ENCODE measurements around the gene HSPH1. TPM values are rescaled to one million over a fixed set of nuclear protein-coding genes. Genes with fewer than 3 reads are reported as not detected.

HSPH1 gene
- total RNA-seq, 1 experiment from 2014 or later, result 315 TPM

DNA sequence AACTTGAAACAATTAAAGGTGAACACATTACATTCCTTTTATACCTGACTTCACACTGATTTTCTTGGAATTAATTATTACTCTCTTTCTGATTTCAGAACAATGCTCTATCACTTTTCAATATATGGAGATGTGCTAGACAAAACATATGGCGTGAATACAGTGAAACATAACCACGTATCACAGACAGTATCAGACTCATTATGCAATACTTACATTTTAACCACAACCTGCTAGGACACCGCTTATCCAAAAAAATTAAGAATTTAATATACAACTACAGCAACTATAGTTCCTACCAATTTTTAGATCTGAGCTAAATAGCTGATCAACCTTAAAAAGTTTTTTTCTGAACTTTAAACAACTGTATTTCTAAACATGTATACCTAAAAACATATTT, 9.9 kb downstream of the HSPH1 start:
- no peak overlapping the region for H3K27ac ChIP-seq (ENCODE audit: low read depth, low read length, poor library complexity, severe bottlenecking)
- H3K4me1 ChIP-seq (ENCODE audit: insufficient read depth, low read length, poor library complexity, severe bottlenecking), result no peaks in the 10 kb centered on the region
- no peak for TF ChIP-seq EZH2 (IDR thresholded peaks at IDR 0.05; ENCODE audit: borderline replicate concordance, low read depth, low read length, poor library complexity, severe bottlenecking)
- TF ChIP-seq, protein P1, sequence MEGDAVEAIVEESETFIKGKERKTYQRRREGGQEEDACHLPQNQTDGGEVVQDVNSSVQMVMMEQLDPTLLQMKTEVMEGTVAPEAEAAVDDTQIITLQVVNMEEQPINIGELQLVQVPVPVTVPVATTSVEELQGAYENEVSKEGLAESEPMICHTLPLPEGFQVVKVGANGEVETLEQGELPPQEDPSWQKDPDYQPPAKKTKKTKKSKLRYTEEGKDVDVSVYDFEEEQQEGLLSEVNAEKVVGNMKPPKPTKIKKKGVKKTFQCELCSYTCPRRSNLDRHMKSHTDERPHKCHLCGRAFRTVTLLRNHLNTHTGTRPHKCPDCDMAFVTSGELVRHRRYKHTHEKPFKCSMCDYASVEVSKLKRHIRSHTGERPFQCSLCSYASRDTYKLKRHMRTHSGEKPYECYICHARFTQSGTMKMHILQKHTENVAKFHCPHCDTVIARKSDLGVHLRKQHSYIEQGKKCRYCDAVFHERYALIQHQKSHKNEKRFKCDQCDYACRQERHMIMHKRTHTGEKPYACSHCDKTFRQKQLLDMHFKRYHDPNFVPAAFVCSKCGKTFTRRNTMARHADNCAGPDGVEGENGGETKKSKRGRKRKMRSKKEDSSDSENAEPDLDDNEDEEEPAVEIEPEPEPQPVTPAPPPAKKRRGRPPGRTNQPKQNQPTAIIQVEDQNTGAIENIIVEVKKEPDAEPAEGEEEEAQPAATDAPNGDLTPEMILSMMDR (conservative IDR thresholded peaks at IDR 0.05; ENCODE audit: low read depth, low read length), result no peak
- no peak overlapping the region for H3K4me3 ChIP-seq (ENCODE audit: low read depth, low read length, poor library complexity, severe bottlenecking)
- H3K36me3 ChIP-seq (ENCODE audit: insufficient read depth, low read length, poor library complexity, severe bottlenecking), result peaks cover 95% of the 10 kb centered on the region
- BruUV-seq (replicated peaks), result no TSS peak
- intact Hi-C loops (cut with micrococcal nuclease; ENCODE audit: unreplicated experiment), result no loop called here
- no peaks in the 10 kb centered on the region for H3K27me3 ChIP-seq (replicated peaks; ENCODE audit: insufficient read depth, low read depth, low read length, poor library complexity)
- no peak for DNase-seq (ENCODE audit: low spot score)
- POLR2A ChIA-PET (ENCODE audit: low non-redundant PET), result no interaction called here
- CTCF ChIA-PET, result no interaction called here
- H3K9me3 ChIP-seq (ENCODE audit: low read depth, low read length, poor library complexity, severe bottlenecking), result no peaks in the 10 kb centered on the region

DNA sequence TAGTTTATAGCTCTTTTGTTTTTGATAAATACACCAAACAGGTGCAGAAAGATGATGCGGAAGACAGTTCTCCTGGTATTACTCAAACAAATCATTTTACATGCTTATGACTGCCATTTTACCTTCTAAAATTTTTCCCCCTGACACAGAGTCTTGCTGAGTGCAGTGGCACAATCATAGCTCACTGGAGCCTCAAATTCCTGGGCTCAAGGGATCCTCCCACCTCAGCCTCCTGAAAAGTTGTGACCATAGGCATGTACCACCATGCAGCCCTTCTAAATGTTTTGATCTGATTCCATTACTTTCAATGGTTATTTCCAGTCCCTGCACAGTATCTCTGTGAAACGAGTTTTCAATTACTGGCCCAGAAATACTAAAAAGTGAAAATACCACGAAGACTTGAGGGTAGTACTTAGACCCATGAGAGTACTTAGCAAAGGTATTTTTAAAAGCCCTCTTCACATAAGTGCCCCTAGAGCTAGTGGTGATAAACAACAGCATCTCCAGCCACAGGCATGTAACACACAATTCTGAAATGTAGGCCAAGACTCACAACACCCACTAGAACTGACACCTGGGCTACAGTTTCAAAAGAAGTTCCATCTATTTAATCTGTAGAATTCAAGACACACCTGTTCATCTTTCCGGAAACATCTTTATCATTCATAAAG, 11.3 kb downstream of the HSPH1 start:
- no TSS peak for BruUV-seq (replicated peaks)
- H3K4me3 ChIP-seq (ENCODE audit: low read depth, low read length, poor library complexity, severe bottlenecking), result no peak overlapping the region
- no peaks in the 10 kb centered on the region for H3K4me1 ChIP-seq (ENCODE audit: insufficient read depth, low read length, poor library complexity, severe bottlenecking)
- ChIA-PET POLR2A (ENCODE audit: low non-redundant PET) (interaction anchor here (0.6 kb wide), 1 partner anchor 746 kb away, joined by 3 read pairs; no protein-coding TSS in a partner anchor), CTCF (no interaction called here)
- intact Hi-C loops (cut with micrococcal nuclease; ENCODE audit: unreplicated experiment), result no loop called here
- H3K27me3 ChIP-seq (replicated peaks; ENCODE audit: insufficient read depth, low read depth, low read length, poor library complexity), result no peaks in the 10 kb centered on the region
- H3K27ac ChIP-seq (ENCODE audit: low read depth, low read length, poor library complexity, severe bottlenecking), result no peak overlapping the region
- TF ChIP-seq EZH2 (IDR thresholded peaks at IDR 0.05; ENCODE audit: borderline replicate concordance, low read depth, low read length, poor library complexity, severe bottlenecking), result no peak
- TF ChIP-seq, protein P1 (conservative IDR thresholded peaks at IDR 0.05; ENCODE audit: low read depth, low read length), result no peak
- no peaks in the 10 kb centered on the region for H3K9me3 ChIP-seq (ENCODE audit: low read depth, low read length, poor library complexity, severe bottlenecking)
- H3K36me3 ChIP-seq (ENCODE audit: insufficient read depth, low read length, poor library complexity, severe bottlenecking), result peaks cover 98% of the 10 kb centered on the region
- no peak for DNase-seq (ENCODE audit: low spot score)

DNA sequence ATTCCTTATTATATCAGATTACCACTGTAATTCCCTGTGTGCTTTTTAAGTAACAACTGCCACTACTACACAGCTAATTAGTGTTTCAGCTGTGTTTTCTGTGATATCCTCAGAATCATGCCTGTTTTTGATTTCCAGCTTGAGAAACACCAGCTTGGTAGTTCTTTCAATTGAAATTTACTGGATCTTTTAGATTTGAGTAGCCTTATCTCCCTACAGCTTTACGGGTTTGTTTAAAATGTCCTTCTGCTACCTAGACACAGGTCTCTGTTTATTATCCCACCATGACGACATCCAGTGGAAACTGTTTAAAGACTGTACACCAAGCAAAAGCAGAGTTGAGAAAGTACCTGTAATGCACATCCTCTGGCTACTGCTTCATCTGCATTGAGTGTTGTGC, 12.1 kb downstream of the HSPH1 start:
- no TSS peak for BruUV-seq (replicated peaks)
- Histone ChIP-seq H3K36me3 (ENCODE audit: insufficient read depth, low read length, poor library complexity, severe bottlenecking) (peaks cover 98% of the 10 kb centered on the region), H3K27ac (ENCODE audit: low read depth, low read length, poor library complexity, severe bottlenecking) (no peak overlapping the region), H3K4me1 (ENCODE audit: insufficient read depth, low read length, poor library complexity, severe bottlenecking) (no peaks in the 10 kb centered on the region), H3K27me3 (replicated peaks; ENCODE audit: insufficient read depth, low read depth, low read length, poor library complexity) (no peaks in the 10 kb centered on the region), H3K9me3 (ENCODE audit: low read depth, low read length, poor library complexity, severe bottlenecking) (no peaks in the 10 kb centered on the region), H3K4me3 (ENCODE audit: low read depth, low read length, poor library complexity, severe bottlenecking) (no peak overlapping the region)
- TF ChIP-seq, protein P1 (conservative IDR thresholded peaks at IDR 0.05; ENCODE audit: low read depth, low read length), result no peak
- no peak for TF ChIP-seq EZH2 (IDR thresholded peaks at IDR 0.05; ENCODE audit: borderline replicate concordance, low read depth, low read length, poor library complexity, severe bottlenecking)
- CTCF ChIA-PET, result no interaction called here
- DNase-seq (ENCODE audit: low spot score), result no peak
- intact Hi-C loops (cut with micrococcal nuclease; ENCODE audit: unreplicated experiment), result no loop called here
- POLR2A ChIA-PET (ENCODE audit: low non-redundant PET), result interaction anchor here (0.6 kb wide), 1 partner anchor 747 kb away, joined by 3 read pairs; no protein-coding TSS in a partner anchor
